Middle frontal gyrus (tissue), 1 donor: Measurements from ENCODE around the gene PCDH8.

ENCODE experiments used
- DNase-seq: peaks from one replicate; pipeline ENCODE4 v3.0.0-alpha.2; 2015; ENCODE audit warnings: low spot score; ENCODE audit errors: extremely low spot score

PCDH8 gene

GRCh38 chr13:52851137-52851962, 2.9 kb upstream of the PCDH8 start:
- DNase-seq, result no peak

GRCh38 chr13:52850396-52851136, 2.1 kb upstream of the PCDH8 start:
- no peak for DNase-seq

GRCh38 chr13:52850072-52850395, 1.6 kb upstream of the PCDH8 start:
- DNase-seq, result no peak

- DNase-seq, result no peak
Measured at GRCh38 chr13:52849291-52850071, 1.0 kb upstream of the PCDH8 start.

- DNase-seq, result no peak
Measured at GRCh38 chr13:52847682-52848432, 583 bp downstream of the PCDH8 start.

GRCh38 chr13:52847322-52847681, 1.1 kb downstream of the PCDH8 start:
- no peak for DNase-seq

- no peak for DNase-seq
Measured at GRCh38 chr13:52846567-52847321, 1.7 kb downstream of the PCDH8 start.

GRCh38 chr13:52845766-52846566, 2.5 kb downstream of the PCDH8 start:
- DNase-seq, result no peak

GRCh38 chr13:52845334-52845761, 3.1 kb downstream of the PCDH8 start:
- DNase-seq, result no peak

GRCh38 chr13:52844836-52845235, 3.6 kb downstream of the PCDH8 start:
- DNase-seq, result no peak

GRCh38 chr13:52842441-52842840, 6.0 kb downstream of the PCDH8 start:
- DNase-seq, result no peak

GRCh38 chr13:52840066-52840465, 8.4 kb downstream of the PCDH8 start:
- no peak for DNase-seq

GRCh38 chr13:52838433-52839107, 9.9 kb downstream of the PCDH8 start:
- no peak for DNase-seq

GRCh38 chr13:52837850-52838249, 10.6 kb downstream of the PCDH8 start:
- no peak for DNase-seq

GRCh38 chr13:52835071-52835839, 13.2 kb downstream of the PCDH8 start:
- no peak for DNase-seq

- DNase-seq, result no peak
Measured at GRCh38 chr13:52833296-52833875, 15.1 kb downstream of the PCDH8 start.

- DNase-seq, result no peak
Measured at GRCh38 chr13:52832313-52832712, 16.1 kb downstream of the PCDH8 start.

GRCh38 chr13:52830946-52831345, 17.5 kb downstream of the PCDH8 start:
- DNase-seq, result no peak
